ENCODE measurements around the gene MAST1. TPM values are rescaled to one million over a fixed set of nuclear protein-coding genes. Genes with fewer than 3 reads are reported as not detected.

MAST1 gene
- total and polyA plus RNA-seq, 4 experiments from 2014 or later, result 0.48 TPM; not detected in 3

GRCh38 chr19:12800923-12801465, 37.3 kb upstream of the MAST1 start:
- DNase-seq, result peak in 1 of 5 donors; percentile 27
- Histone ChIP-seq H3K4me3 (ENCODE audit: low read length in 2 of 2) (peak overlapping the region; percentile 65 to 78), H3K9me3 (ENCODE audit: control insufficient read depth in 1 of 2, low read length in 2 of 2) (no peaks in the 10 kb centered on the region), H3K27ac (ENCODE audit: low read depth, low read length) (peak overlapping the region; percentile 67), H3K36me3 (ENCODE audit: insufficient read depth, low read length) (peaks cover 14% of the 10 kb centered on the region), H3K4me1 (ENCODE audit: insufficient read depth, low read length) (peaks cover 32% of the 10 kb centered on the region), H3K27me3 (ENCODE audit: insufficient read depth, low read length) (no peaks in the 10 kb centered on the region)
- H3K27me3 Mint-ChIP-seq, result no peaks in the 10 kb centered on the region
- POLR2A ChIA-PET (ENCODE audit: partially characterized antibody), result interaction anchor here (0.6 to 20.0 kb wide), 8 partner anchors 8 to 120 kb away, joined by 3 to 1162 read pairs (median 6); partner anchors contain the start of genes DHPS, GCDH, GET3 and HOOK2
- CTCF ChIA-PET (ENCODE audit: partially characterized antibody), result interaction anchor here (1.4 to 17.4 kb wide), 3 partner anchors 30 to 58 kb away, joined by 3 to 906 read pairs (median 15); partner anchors contain the start of gene HOOK2
- peaks cover 4 to 22% of the 10 kb centered on the region in 2 donors for H3K36me3 Mint-ChIP-seq
- H3K27ac Mint-ChIP-seq, result peak overlapping the region; percentile 67 to 90 (median 81)
- peak overlapping the region; percentile 85 to 92 (median 90) for H3K4me3 Mint-ChIP-seq
- peaks cover 19 to 39% (median 30%) of the 10 kb centered on the region in 4 donors for H3K4me1 Mint-ChIP-seq
- intact Hi-C loops (cut with micrococcal nuclease), result no loop called here
- no peaks in the 10 kb centered on the region for H3K9me3 Mint-ChIP-seq

DNA sequence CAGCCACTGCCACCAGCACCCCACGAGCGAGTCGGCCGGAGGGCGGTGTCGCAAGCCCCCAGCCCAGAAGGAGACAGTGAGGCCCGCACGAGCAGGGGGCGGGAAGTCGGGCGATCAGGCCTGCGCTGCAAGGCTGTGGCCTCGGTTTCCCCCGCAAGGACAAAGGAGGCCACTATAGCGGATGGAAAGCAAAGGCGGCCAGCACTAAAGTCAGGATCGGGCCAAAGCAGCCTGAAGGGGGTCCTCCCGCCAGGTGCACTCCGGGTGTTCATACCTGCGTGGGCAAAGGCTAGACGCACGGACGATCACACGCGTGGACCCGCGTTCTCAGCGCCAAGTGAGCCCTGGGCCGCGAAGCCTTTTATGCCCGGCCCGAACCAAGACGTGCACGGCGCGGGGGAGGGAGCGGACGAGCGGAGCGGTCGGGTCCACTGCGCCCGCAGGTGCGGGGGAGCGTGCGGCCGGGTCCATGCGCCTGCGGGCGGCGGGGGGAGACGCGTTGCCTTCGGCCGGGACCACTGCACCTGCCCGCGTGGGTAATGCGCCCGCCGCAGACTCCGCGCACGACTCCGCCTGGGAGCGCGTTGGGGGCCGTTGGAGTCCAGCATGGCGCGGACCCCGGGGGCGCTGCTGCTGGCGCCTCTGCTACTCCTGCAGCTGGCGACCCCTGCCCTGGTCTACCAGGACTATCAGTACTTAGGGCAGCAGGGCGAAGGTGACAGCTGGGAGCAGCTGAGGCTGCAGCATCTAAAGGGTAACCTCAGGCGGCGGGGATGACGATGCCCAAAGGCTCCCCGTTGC, 36.6 kb upstream of the MAST1 start, which contains the start of the genes PRDX2 and THSD8:
Gene PRDX2, minus strand, starts transcription at position 335 of the 801 bp plus-strand sequence. CDS start 539 bp downstream, outside the sequence.
Gene THSD8, plus strand, starts transcription at position 604 of the 801 bp plus-strand sequence. Its CDS starts 3 bp downstream, at position 607.
- Mint-ChIP-seq H3K9me3 (no peaks in the 10 kb centered on the region), H3K4me3 (peak within 1 kb of the TSS; percentile 85 to 92 (median 90)), H3K36me3 (peaks cover under 1 to 19% of the 10 kb centered on the region in 2 donors), H3K4me1 (peaks cover 17 to 39% (median 30%) of the 10 kb centered on the region in 4 donors), H3K27me3 (no peaks in the 10 kb centered on the region), H3K27ac (peak within 1 kb of the TSS; percentile 67 to 91 (median 81))
- peak within 1 kb of the TSS; percentile 65 to 78 for H3K4me3 ChIP-seq (ENCODE audit: low read length in 2 of 2)
- no peaks in the 10 kb centered on the region for H3K9me3 ChIP-seq (ENCODE audit: control insufficient read depth in 1 of 2, low read length in 2 of 2)
- H3K36me3 ChIP-seq (ENCODE audit: insufficient read depth, low read length), result peaks cover 14% of the 10 kb centered on the region
- H3K27ac ChIP-seq (ENCODE audit: low read depth, low read length), result peak within 1 kb of the TSS; percentile 67
- intact Hi-C loops (cut with micrococcal nuclease), result no loop called here
- H3K27me3 ChIP-seq (ENCODE audit: insufficient read depth, low read length), result no peaks in the 10 kb centered on the region
- POLR2A ChIA-PET (ENCODE audit: partially characterized antibody), result interaction anchor here (0.6 to 20.0 kb wide), 9 partner anchors 9 to 121 kb away, joined by 3 to 1162 read pairs (median 4); partner anchors contain the start of genes DHPS, GCDH, GET3 and HOOK2
- DNase-seq, result peak; percentile 57 to 77 (median 72)
- H3K4me1 ChIP-seq (ENCODE audit: insufficient read depth, low read length), result peaks cover 30% of the 10 kb centered on the region
- CTCF ChIA-PET (ENCODE audit: partially characterized antibody), result interaction anchor here (0.8 to 17.4 kb wide), 8 partner anchors 9 to 124 kb away, joined by 3 to 906 read pairs (median 6); partner anchors contain the start of gene HOOK2

DNA sequence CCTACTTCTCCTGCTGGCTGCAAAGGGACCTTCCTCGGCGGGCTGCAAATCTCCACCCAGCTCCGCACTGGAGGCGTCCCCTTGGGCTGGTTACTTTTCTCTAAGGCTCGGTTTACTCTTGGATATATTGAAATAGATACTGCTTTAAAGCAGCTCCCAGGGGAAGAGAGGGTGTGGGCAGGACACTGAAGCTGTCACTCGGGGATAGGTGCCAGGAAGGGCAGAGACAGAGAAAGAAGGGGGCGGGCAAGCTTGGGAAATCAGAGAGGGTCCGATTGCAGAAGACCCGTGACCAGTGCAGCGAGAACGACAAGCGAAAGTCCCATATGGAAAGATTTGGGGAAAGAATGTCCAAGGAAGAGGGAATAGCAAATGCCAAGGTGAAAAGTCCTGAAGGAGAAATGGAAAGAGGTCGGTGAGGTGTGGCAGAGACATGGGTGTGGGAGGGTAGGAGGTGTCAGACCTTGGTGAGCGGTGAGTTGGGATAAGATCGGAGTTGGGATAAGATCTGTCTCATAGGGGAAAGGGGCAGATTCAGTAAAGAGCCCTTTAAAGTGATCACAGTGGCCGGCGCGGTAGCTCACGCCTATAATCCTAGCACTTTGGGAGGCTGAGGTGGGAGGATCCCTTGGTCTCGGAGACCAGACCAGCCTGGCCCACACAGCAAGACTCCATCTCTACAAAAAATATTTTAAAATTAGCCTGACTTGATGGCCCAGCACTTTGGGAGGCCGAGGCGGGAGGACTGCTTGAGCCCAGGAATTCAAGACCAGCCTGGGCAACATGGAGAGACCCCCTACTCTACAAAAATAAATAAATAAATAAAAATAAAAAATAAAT, 35.8 kb upstream of the MAST1 start:
- Histone ChIP-seq H3K27ac (ENCODE audit: low read depth, low read length) (peak overlapping the region; percentile 67), H3K4me3 (ENCODE audit: low read length in 2 of 2) (peak overlapping the region; percentile 57 to 65), H3K27me3 (ENCODE audit: insufficient read depth, low read length) (no peaks in the 10 kb centered on the region), H3K4me1 (ENCODE audit: insufficient read depth, low read length) (peaks cover 37% of the 10 kb centered on the region), H3K9me3 (ENCODE audit: control insufficient read depth in 1 of 2, low read length in 2 of 2) (no peaks in the 10 kb centered on the region), H3K36me3 (ENCODE audit: insufficient read depth, low read length) (peaks cover 11% of the 10 kb centered on the region)
- CTCF ChIA-PET (ENCODE audit: partially characterized antibody), result interaction anchor here (0.8 to 17.4 kb wide), 7 partner anchors 10 to 125 kb away, joined by 3 to 906 read pairs (median 6); partner anchors contain the start of gene HOOK2
- peak overlapping the region; percentile 77 to 92 (median 90) for H3K4me3 Mint-ChIP-seq
- no peak for DNase-seq
- no peaks in the 10 kb centered on the region for H3K9me3 Mint-ChIP-seq
- H3K27me3 Mint-ChIP-seq, result no peaks in the 10 kb centered on the region
- intact Hi-C loops (cut with micrococcal nuclease), result no loop called here
- POLR2A ChIA-PET (ENCODE audit: partially characterized antibody), result interaction anchor here (1.6 to 20.0 kb wide), 6 partner anchors 10 to 121 kb away, joined by 3 to 1162 read pairs (median 8); partner anchors contain the start of genes DHPS, GET3, HOOK2 and JUNB
- peaks cover 19 to 47% (median 33%) of the 10 kb centered on the region in 4 donors for H3K4me1 Mint-ChIP-seq
- peak overlapping the region; percentile 48 to 91 (median 78) for H3K27ac Mint-ChIP-seq
- peaks cover 0 to 19% of the 10 kb centered on the region in 2 donors for H3K36me3 Mint-ChIP-seq

DNA sequence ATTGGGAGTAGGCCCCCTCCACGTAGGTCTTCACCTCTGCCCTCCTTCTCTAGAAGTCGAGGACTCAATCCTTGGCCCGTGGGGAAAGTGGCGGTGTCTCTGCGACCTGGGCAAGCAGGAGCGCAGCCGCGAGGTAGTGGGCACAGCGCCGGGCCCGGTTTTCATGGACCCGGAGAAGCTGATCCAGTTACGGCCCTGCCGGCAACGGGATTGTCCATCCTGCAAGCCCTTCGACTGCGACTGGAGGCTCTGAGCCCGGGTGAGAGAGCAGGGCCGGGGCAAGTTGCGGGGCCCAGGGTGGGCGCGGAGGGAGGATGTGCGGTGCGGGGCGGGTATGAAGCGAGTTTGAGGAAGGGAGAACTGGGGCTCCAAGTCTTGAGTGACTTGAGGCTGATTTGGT, 34.3 kb upstream of the MAST1 start:
- H3K4me3 ChIP-seq (ENCODE audit: low read length in 2 of 2), result no peak overlapping the region
- Mint-ChIP-seq H3K27ac (no peak overlapping the region), H3K27me3 (no peaks in the 10 kb centered on the region), H3K9me3 (no peaks in the 10 kb centered on the region), H3K4me3 (no peak overlapping the region), H3K4me1 (peaks cover 20 to 52% (median 35%) of the 10 kb centered on the region in 4 donors), H3K36me3 (peaks cover 0 to 19% of the 10 kb centered on the region in 2 donors)
- CTCF ChIA-PET (ENCODE audit: partially characterized antibody), result interaction anchor here (17.4 kb wide), 1 partner anchor 33 kb away, joined by 906 read pairs; the partner anchor contains the start of gene HOOK2
- H3K4me1 ChIP-seq (ENCODE audit: insufficient read depth, low read length), result peaks cover 37% of the 10 kb centered on the region
- H3K27me3 ChIP-seq (ENCODE audit: insufficient read depth, low read length), result no peaks in the 10 kb centered on the region
- no peaks in the 10 kb centered on the region for H3K9me3 ChIP-seq (ENCODE audit: control insufficient read depth in 1 of 2, low read length in 2 of 2)
- DNase-seq, result no peak
- peaks cover 11% of the 10 kb centered on the region for H3K36me3 ChIP-seq (ENCODE audit: insufficient read depth, low read length)
- POLR2A ChIA-PET (ENCODE audit: partially characterized antibody), result interaction anchor here (5.6 to 20.0 kb wide), 2 partner anchors 11 to 28 kb away, joined by 68 to 1162 read pairs; partner anchors contain the start of genes HOOK2 and JUNB
- intact Hi-C loops (cut with micrococcal nuclease), result no loop called here
- H3K27ac ChIP-seq (ENCODE audit: low read depth, low read length), result no peak overlapping the region

- no peaks in the 10 kb centered on the region for H3K36me3 ChIP-seq (ENCODE audit: insufficient read depth, low read length)
- H3K4me1 ChIP-seq (ENCODE audit: insufficient read depth, low read length), result peaks cover 24% of the 10 kb centered on the region
- peak within 1 kb of the TSS; percentile 53 to 84 for H3K4me3 ChIP-seq (ENCODE audit: low read length in 2 of 2)
- intact Hi-C loops (cut with micrococcal nuclease), result no loop called here
- peak within 1 kb of the TSS; percentile 75 to 94 (median 89) for H3K27ac Mint-ChIP-seq
- peaks cover 0 to 8% of the 10 kb centered on the region in 2 donors for H3K36me3 Mint-ChIP-seq
- peak within 1 kb of the TSS; percentile 75 to 98 (median 90) for H3K4me3 Mint-ChIP-seq
- peak within 1 kb of the TSS; percentile 63 for H3K27ac ChIP-seq (ENCODE audit: low read depth, low read length)
- H3K27me3 Mint-ChIP-seq, result no peaks in the 10 kb centered on the region
- H3K9me3 Mint-ChIP-seq, result no peaks in the 10 kb centered on the region
- H3K4me1 Mint-ChIP-seq, result peaks cover 15 to 33% (median 22%) of the 10 kb centered on the region in 4 donors
- H3K9me3 ChIP-seq (ENCODE audit: control insufficient read depth in 1 of 2, low read length in 2 of 2), result no peaks in the 10 kb centered on the region
- ChIA-PET CTCF (ENCODE audit: partially characterized antibody) (interaction anchor here (0.6 to 17.4 kb wide), 5 partner anchors 10 to 84 kb away, joined by 3 to 906 read pairs (median 8); partner anchors contain the start of genes GCDH and HOOK2), POLR2A (ENCODE audit: partially characterized antibody) (interaction anchor here (0.8 to 1.8 kb wide), 11 partner anchors 9 to 1425 kb away, joined by 3 to 26 read pairs (median 4); partner anchors contain the start of genes FBXW9, HOOK2, JUNB and TNPO2)
- peak; percentile 82 to 86 (median 84) for DNase-seq
- no peaks in the 10 kb centered on the region for H3K27me3 ChIP-seq (ENCODE audit: insufficient read depth, low read length)
Observed at GRCh38 chr19:12806242-12807081, 31.9 kb upstream of the MAST1 start, which contains the start of gene RNASEH2A. TSS of gene RNASEH2A (plus strand) at chr19:12806584. CDS start at chr19:12806674, 90 bp downstream.

Measured in CD4-positive, alpha-beta memory T cell (primary cell).